Stimulated activated CD4-positive, alpha-beta T cell treated with anti-CD3 and anti-CD28 coated beads, TNF-alpha, amount 100 ng/mL, for 1 hour (primary cell): ENCODE results near the gene CDH18.
"Not testable (repeated sequence)": the region's sequence is repeated elsewhere in the genome, so short reads cannot be mapped to it uniquely, and the experiment has no call there.

ENCODE experiments used
- DNase-seq, 3 donors: peaks; one replicate each; pipeline ENCODE4 v3.0.0-alpha.2; 2020; ENCODE audit warnings: low read depth in 3 of 3, low spot score in 1 of 3

CDH18 gene

DNA sequence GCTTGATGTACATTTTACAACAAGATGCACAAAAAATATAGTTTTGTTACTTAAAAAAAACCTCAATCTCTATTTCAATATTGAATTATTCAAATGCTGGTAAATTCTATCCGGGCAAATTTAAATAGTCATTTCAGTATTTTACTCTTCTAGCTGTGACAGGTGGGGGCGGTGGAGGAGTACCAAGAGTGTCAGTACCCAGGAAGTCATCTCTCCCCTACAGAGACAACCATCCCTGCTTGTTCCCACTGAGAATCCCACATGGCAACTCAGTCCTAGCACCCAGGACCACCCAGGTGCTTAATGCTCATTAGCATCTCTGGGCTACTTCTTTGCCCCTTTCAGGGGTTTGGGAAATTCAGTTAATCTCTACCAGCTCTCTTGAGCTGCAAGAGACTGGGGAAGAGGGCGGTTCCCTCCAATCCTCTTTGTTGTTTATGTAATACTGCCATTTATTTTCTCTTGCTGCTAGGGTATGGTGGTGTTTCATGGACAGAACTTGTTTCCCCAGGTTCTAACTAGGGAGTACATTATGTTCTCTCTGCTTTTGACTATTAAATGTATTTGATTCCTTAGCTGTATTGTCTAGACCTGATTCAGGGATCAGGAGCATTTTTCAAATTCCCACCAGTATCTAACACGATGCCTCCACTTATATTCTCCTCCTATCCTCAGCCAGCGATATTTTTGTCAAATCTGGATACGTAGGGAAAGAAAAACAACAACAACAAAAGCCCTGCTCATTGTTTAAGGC lies 122.5 kb downstream of the CDH18 start:
- DNase-seq, result no peak

DNA sequence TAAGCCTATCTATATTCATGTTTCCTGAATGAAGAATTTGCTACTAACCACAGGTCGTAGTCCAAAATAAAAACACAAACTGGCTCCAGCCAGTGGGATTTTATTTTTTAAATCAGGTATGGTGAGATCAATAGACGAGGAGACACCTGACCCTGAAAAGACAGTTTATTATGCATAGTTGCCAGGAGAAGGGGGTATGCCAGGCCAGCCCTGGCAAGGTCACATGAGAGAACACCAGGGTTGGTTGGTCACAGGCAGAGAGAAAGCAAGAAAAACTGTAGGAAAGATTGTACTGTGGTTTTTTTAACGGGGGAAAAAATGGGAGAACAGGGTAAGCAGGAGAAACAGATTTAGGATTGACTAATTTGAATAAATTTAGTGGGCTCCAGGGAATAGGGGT lies 125.3 kb downstream of the CDH18 start:
- DNase-seq, result no peak

GRCh38 chr5:19859020-19859419 lies 129.0 kb downstream of the CDH18 start:
- no peak for DNase-seq

GRCh38 chr5:19855931-19856330 lies 132.1 kb downstream of the CDH18 start:
- DNase-seq, result no peak

DNA sequence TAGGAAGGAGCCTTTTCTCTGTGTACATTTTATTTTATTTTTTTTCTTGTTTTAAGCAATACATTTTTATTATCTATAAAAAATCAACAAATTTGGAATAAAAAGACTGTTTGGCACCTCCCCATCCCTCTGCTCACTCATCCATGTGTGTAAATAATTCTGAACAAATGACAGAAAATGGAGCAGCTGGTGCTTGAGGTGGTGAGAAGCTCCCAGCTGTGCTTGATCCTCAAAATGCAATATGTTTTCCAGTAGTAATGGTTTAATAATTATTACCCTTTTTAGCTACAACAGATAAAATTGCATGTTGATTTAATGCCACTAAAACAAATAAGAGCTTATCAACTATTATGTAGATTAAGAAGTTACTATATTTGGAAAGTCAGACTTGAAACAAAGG lies 132.5 kb downstream of the CDH18 start:
- no peak for DNase-seq

GRCh38 chr5:19855031-19855430 lies 133.0 kb downstream of the CDH18 start:
- no peak for DNase-seq

DNA sequence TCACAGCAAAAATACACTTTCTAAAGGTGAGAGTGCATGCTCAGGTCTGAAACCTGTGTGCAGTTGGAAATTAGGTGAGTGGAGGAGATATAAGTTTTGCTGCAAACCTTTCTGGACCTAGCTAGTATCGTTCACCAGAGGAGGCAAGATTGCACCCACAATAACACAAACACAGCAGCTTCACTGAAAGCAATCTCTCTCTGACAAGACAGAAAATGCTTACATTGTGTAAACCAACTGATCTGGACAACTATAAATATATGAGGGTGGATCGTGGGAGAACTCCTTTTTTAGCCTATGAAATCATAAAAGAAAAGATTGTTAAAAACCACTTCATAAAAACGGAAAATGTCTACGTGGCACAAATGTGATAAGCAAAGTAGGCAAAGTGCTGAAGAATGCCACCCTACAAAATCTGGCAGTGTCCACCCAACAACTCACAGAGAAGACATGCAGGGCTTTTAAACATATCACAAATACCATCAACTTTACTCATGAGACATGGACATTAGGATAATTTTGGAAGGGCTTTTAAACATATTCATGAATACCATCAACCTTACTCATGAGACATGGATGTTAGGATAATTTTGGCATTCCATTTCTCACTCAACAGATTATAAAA lies 134.3 kb downstream of the CDH18 start:
- no peak for DNase-seq

DNA sequence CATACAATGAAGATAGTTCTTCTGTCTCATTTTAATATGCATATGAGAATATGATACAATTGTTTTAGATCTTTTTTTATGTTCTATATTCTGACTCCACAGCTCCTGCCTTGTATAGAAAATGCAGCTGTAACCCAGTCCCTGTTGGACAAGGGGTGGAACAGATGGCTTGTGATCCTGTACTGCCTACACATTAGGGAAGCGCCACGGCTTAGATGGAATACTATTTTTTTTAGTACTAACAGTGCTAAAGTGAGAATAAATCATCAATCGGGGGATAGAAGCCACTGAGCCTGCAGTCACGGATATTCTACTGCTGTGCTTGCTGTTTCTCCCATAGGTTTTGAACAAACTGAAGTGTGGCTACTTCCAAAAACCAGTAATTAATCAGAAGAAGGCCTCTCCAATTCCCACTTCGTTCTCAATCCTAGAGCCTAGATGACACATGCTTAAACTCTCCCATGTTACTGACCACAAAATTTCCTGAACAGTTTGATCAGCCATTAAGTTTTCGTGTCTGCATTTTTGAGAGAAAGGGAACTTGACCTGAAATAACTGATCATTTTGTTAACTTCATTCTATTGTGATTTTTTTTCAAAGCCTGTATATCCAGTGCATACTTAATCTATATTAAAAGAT lies 150.3 kb downstream of the CDH18 start:
- no peak for DNase-seq

GRCh38 chr5:19835442-19835841 lies 152.6 kb downstream of the CDH18 start:
- no peak for DNase-seq

DNA sequence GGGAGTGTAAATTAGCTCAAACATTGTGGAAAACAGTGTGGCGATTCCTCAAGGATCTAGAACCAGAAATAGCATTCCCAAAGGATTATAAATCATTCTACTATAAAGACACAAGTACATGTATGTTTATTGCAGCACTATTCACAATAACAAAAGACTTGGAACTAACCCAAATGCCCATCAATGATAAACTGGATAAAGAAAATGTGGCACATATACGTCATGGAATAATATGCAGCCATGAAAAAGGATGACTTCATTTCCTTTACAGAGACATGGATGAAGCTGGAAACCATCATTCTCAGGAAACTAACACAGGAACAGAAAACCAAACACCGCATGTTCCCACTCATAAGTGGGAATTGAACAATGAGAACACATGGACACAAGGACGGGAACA lies 175.3 kb downstream of the CDH18 start:
- not testable (repeated sequence) for DNase-seq

DNA sequence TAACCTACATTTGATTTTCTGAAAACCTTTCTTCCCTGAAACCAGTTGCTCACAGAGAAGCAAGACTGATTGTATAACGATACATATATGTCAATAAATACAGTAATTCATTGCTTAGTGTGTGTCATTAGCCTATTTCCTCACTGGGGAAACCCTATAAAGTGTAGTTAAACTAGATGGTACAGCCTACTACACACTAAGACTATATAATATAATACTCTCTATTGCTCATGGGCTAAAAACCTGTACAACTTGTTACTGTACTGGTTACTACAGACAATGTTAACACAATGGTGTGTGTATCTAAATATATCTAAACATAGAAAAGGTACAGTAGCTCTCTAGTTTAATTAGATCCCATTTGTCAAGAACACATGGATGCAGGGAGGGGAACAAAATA lies 181.2 kb downstream of the CDH18 start:
- DNase-seq, result no peak

DNA sequence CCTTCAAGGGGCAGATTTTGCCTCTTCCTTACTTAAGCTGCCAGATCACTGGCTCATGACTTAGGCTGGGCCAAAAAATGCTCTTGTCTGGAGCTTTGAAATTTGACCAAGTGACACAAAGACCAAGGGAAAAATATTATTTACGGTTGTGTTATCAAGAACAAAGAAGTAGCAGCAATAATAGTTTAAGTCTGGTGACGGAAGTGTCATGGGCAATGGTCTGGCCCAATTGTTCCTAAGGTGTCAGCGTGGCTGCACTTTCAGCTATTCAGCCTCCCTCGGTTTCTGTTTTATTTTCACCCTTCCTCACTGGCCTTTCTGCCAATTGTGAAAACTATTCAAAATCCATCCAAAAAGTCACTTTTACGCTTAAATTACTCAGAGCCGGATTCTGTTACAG lies 185.3 kb downstream of the CDH18 start:
- no peak for DNase-seq

DNA sequence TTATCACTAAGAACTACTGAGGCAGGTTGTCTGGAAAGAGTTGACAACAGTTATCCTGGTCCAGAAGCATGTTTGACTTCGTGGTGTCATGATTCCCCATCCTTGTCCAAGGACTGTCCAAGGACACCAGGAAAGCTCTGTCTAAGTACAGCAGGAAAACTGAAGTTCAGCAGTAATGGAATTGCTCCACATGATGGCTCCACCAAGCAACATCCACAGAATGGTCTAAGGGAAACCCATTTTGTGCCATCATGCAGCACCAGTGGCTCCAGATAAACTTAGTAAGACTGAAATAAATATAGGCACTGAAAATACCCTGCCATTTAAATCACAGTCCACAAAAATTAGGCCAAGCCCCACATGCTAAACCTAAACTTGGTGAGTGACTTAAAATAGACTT lies 192.8 kb downstream of the CDH18 start:
- DNase-seq, result no peak

DNA sequence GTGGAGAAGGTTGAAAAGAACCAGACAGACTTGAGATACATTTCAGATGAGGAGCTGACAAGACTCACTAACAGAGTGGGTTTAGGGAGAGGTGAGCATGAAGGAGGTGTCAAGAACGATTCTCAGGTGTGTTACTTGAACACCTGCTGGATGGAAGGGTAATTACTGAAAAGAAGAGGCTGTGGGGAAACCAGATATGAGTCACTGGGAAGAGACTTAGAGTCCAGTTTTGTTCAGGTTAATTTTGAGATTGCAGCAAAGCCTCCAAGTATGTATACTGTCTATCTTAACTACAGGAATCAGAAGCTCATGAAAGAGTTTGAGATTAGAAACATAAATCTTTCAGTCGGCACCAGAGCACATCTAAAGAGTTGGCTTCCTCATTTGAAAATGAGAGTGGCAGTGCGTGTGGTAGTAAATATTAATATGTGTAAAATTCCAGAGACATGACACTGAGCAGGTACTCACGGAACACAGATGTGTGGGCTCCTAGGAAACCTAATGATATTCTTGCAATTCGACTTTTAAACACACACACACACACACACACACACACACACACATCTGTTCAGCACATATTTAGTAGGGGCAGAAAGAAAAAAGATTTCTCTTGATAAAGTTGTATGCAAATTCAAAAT lies 197.1 kb downstream of the CDH18 start:
- DNase-seq, result no peak

GRCh38 chr5:19782566-19782965 lies 205.4 kb downstream of the CDH18 start:
- no peak for DNase-seq

- DNase-seq, result no peak
Measured at GRCh38 chr5:19777363-19777762, 210.6 kb downstream of the CDH18 start.

DNA sequence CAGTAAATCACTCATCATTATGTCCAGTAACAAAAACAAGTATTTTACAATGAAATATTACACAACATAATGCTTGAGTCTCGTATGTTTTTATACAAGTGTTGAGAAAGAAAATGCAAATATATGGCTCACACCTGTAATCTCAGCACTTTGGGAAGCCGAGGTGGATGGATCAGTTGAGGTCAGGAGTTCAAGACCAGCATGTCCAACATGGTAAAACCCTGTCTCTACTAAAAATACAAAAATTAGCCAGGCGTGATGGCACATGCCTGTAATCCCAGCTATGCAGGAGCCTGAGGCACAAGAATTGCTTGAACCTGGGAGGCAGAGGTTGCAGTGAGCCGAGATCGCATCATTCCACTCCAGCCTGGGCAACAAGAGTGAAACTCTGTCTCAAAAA lies 211.1 kb downstream of the CDH18 start:
- DNase-seq, result not testable (repeated sequence)

GRCh38 chr5:19771174-19771835 lies 216.7 kb downstream of the CDH18 start:
- DNase-seq, result no peak

- no peak for DNase-seq
Measured at GRCh38 chr5:19770396-19770795, 217.6 kb downstream of the CDH18 start.

DNA sequence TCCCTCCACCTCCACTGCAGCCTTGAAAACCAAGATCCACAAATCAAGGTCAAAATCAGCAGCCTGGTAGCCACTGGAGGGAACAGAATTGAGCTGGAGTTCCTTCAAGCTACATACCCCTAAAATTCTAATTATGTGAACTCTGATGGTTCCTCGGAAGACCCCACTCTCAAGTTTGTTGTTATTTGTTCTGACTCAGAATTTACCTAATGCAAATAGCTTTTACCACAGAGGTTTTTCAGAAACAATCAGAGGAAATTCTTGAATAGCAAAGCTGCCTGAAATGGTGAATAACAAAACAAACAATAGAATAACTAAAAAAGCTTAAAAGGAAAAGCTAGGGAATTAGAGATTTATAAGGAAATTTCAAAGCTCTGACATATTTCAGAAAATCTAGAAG lies 220.0 kb downstream of the CDH18 start:
- no peak for DNase-seq

GRCh38 chr5:19753579-19753978 lies 234.4 kb downstream of the CDH18 start:
- DNase-seq, result no peak

- DNase-seq, result no peak
Measured at GRCh38 chr5:19751326-19751725, 236.7 kb downstream of the CDH18 start.
